LNCaP clone FGC (cell line): Measurements from ENCODE around the gene LSM11.
"Not testable (repeated sequence)": the region's sequence is repeated elsewhere in the genome, so short reads cannot be mapped to it uniquely, and the experiment has no call there.

Source experiments
- DNase-seq: peaks from one replicate; pipeline ENCODE4 v3.0.0-alpha.2; 2011; ENCODE audit warnings: low read depth
- H3K4me3 ChIP-seq: 2 replicates; pipeline ENCODE4 v1.5.1; 2011; ENCODE audit warnings: mild to moderate bottlenecking, low read depth, low read length, control low read depth
- TF ChIP-seq, protein P1 (sequence below): IDR thresholded peaks from 2 replicates; pipeline ENCODE4 v1.5.1; 2012; ENCODE audit warnings: mild to moderate bottlenecking; ENCODE audit not compliant: control insufficient read depth, insufficient read depth; ENCODE audit errors: extremely low read depth

LSM11 gene

DNA sequence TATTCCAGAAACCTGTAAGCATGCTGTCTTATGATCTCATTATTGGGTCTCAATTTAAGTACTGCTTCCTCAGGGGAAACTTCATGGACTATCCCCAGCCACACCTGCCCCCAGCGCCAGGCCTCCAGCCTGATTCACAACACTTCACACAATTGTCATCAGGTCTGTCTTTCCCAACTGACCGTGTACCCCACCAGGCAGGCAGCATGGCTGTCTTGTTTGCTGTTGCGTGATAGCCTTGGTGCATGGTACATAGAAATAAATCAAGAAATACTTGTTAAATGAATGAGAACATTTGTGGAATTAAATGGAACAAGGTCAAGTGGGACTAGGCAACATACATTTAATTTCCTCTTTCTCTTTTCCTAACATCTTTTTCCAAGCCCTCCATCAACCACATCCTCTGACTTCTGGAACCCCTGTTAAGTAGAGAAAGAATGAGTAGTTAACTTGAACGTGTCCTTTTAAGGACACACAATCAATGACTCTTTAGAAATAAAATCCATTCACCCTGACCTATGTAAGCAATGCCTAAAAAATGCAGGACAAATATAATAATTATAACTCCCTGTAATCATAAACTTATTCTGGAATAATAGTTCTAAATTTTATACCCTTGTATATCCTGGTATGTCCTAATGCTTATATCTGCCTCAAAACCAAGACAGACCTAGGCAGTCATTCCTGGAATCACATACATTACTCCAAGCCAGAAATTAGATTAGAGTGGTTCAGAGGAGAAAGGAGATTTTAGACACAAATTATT, 29.5 kb upstream of the LSM11 start:
- no peak overlapping the region for H3K4me3 ChIP-seq
- DNase-seq = no peak
- TF ChIP-seq, protein P1, sequence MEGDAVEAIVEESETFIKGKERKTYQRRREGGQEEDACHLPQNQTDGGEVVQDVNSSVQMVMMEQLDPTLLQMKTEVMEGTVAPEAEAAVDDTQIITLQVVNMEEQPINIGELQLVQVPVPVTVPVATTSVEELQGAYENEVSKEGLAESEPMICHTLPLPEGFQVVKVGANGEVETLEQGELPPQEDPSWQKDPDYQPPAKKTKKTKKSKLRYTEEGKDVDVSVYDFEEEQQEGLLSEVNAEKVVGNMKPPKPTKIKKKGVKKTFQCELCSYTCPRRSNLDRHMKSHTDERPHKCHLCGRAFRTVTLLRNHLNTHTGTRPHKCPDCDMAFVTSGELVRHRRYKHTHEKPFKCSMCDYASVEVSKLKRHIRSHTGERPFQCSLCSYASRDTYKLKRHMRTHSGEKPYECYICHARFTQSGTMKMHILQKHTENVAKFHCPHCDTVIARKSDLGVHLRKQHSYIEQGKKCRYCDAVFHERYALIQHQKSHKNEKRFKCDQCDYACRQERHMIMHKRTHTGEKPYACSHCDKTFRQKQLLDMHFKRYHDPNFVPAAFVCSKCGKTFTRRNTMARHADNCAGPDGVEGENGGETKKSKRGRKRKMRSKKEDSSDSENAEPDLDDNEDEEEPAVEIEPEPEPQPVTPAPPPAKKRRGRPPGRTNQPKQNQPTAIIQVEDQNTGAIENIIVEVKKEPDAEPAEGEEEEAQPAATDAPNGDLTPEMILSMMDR = no peak

DNA sequence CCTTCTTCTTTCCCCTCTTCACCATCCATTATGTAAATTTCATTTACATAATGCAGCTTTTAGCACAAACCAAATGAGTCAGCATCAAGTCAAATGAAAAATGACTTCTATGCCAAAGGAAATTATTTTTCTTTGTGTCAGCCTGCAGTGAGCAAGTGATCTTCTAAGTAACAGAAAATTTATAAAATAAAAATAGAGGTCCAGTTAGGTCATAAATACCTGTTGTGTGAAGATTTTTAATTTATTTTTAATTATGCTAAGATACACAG, 29.0 kb upstream of the LSM11 start:
- TF ChIP-seq, protein P1 = no peak
- no peak overlapping the region for H3K4me3 ChIP-seq
- DNase-seq = no peak

DNA sequence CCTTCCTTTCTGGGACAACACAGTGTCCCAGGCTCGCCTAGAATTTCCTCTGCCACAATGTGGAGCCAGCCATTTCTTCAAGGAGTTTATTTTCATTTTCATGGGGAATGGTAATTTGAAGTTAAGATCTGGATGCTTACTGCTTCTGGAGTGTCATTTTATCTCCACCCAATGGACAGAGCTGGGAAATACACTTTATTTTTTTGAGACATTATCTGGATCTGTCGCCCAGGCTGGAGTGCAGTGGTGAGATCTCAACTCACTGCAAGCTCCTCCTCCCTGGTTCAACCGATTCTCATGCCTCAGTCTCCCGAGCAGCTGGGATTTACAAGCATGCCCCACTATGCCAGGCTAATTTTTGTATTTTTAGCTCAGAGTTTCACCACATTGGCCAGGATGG, 25.0 kb upstream of the LSM11 start:
- no peak for DNase-seq
- no peak overlapping the region for H3K4me3 ChIP-seq
- TF ChIP-seq, protein P1 = peak; percentile 62

DNA sequence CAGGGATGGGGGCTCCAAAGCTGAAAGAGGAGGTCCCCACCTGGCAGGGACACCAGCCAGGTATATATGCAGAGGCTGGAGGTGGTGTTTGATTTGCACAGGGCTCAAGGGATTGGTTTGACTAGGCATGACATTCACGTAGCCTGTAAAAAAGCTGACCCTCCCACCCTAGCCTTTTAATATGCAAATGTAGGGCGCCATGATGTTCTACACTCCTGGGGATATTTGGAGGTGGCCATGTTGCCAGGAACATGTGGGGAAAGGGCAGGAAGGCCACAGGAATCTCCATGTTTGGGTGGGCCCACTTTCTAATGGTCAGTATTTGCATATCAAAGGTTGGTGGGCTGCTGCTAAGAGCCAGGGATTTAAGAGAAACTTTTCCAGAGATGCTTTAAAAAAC, 24.3 kb upstream of the LSM11 start:
- no peak for DNase-seq
- TF ChIP-seq, protein P1 = no peak
- H3K4me3 ChIP-seq = no peak overlapping the region

DNA sequence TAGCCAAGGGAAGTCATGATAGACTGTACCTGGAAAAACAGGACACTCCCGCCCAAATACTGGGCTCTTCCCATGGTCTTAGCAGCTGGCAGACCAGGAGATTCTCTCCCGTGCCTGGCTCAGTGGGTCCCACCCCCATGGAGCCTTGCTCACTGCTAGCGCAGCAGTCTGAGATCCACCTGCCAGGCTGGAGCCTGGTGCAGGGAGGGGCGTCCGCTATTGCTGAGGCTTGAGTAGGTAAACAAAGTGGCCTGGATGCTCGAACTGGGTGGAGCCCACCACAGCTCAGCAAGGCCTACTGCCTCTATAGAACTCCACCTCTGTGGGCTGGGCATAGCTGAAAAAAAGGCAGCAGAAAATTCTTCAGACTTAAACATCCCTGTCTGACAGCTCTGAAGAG, 22.4 kb upstream of the LSM11 start:
- TF ChIP-seq, protein P1 = no peak
- no peak overlapping the region for H3K4me3 ChIP-seq
- DNase-seq = no peak

DNA sequence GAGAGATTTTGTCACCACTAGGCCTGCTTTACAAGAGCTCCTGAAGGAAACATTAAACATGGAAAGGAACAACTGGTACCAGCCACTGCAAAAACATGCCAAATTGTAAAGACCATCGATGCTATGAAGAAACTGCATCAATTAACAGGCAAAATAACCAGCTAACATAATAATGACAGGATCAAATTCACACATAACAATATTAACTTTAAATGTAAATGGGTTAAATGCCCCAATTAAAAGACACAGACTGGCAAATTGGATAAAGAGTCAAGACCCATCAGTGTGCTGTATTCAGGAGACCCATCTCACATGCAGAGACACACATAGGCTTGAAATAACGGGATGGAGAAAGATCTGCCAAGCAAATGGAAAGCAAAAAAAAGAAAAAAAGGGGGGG, 20.6 kb upstream of the LSM11 start:
- DNase-seq, H3K4me3 ChIP-seq: not testable (repeated sequence)

DNA sequence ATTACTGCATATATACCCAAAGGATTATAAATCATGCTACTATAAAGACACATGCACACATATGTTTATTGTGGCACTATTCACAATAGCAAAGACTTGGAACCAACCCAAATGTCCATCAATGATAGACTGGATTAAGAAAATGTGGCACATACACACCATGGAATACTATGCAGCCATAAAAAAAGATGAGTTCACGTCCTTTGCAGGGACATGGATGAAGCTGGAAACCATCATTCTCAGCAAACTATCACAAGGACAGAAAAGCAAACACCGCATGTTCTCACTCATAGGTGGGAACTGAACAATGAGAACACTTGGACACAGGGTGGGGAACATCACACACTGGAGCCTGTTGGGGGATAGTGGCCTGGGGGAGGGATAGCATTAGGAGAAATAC, 16.9 kb upstream of the LSM11 start:
- not testable (repeated sequence) for H3K4me3 ChIP-seq

DNA sequence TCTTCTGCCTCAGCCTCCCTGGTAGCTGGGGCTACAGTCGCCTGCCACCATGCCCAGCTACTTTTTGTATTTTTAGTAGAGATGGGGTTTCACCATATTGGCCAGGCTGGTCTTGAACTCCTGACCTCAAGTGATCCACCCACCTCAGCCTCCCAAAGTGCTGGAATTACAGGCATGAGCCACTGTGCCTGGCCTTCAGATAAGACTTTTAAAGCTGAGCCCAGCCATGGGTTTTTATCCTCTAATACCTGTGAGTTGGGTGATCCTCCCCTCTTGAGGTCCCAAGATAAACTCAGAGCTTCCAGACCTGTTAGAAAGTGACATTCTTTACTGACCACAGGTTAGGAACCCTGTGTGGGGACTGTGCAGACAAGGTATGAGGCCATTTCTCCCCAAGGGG, 15.7 kb upstream of the LSM11 start:
- not testable (repeated sequence) for H3K4me3 ChIP-seq, DNase-seq

More for the DNA sequence above, 16.9 kb upstream of the LSM11 start:
- DNase-seq = not testable (repeated sequence)

DNA sequence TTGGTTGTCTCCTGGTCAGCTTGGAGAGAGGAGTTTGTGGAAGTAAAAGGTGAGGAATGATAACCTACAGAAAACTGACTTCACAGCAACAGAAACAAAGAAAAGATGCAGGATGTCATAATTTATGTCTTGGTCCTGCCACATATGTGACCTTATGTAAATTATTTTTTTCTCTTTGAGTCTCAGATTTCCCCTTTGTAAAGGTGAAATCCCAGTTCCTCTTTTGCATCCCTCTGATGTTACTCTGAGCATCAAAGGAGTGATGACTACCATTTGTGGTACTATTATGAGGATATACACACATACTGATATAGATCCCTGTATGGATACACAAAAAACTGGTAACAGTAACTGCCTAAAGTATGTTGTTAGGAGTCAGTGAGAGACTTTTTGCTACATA, 13.7 kb upstream of the LSM11 start:
- TF ChIP-seq, protein P1 = no peak
- no peak for DNase-seq
- no peak overlapping the region for H3K4me3 ChIP-seq
